ENCODE data around the gene MCRS1. TPM values are rescaled to one million over a fixed set of nuclear protein-coding genes. Genes with fewer than 3 reads are reported as not detected.
A peak's percentile ranks its signal among the peaks of the same experiment; 100 is the strongest.

MCRS1 gene
- total RNA-seq, 2 experiments from 2014 or later, result 65.4 to 75.6 TPM

DNA sequence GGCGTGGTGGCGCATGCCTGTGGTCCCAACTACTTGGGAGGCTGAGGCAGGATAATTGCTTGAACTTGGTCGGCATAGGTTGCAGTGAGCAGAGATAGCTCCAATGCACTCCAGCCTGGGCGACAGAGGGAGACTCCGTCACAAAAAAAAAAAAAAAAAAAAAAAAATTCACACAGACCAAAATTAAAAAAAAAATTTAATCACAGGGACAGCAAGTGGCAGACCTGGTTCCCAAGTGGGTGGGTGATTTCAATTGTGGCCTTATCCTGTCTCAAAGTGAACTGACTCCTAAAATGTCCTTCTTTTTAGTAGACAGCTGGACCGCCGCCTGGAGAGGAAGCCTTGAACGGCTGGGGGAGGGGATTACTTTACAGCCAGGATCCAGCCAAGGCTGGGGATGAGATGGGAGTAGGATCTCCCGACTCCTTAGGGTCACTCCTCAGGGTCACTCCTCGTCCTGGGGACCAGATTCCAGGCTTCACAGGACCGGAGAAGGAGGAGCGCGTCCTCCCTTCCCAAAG is 30.7 kb downstream of the MCRS1 start:
- H3K27ac ChIP-seq (ENCODE audit: low read depth, low read length, poor library complexity, severe bottlenecking), result peak overlapping the region; percentile 27
- H3K79me2 ChIP-seq (ENCODE audit: insufficient read depth, low read depth, low read length), result no peaks in the 10 kb centered on the region
- peaks cover 35% of the 10 kb centered on the region for H3K4me1 ChIP-seq (ENCODE audit: insufficient read depth, low read length, poor library complexity, severe bottlenecking)
- peak overlapping the region; percentile 64 for H3K4me3 ChIP-seq (ENCODE audit: low read depth, low read length, poor library complexity, severe bottlenecking)
- no TSS peak for BruUV-seq (replicated peaks)
- CTCF ChIA-PET (ENCODE audit: unreplicated experiment), result no interaction called here
- no peaks in the 10 kb centered on the region for H3K9me3 ChIP-seq (ENCODE audit: low read length)
- H3K9me2 ChIP-seq (ENCODE audit: insufficient read depth, low read length), result no peaks in the 10 kb centered on the region
- peak overlapping the region; percentile 73 for H2AFZ ChIP-seq (ENCODE audit: low read length)
- DNase-seq (ENCODE audit: low spot score), result no peak
- no peaks in the 10 kb centered on the region for H4K20me1 ChIP-seq (ENCODE audit: insufficient read depth, low read length)
- H3K36me3 ChIP-seq (ENCODE audit: insufficient read depth, low read length), result no peaks in the 10 kb centered on the region
- POLR2A ChIA-PET, result interaction anchor here (0.7 kb wide), 2 partner anchors 54 to 204 kb away, joined by 4 to 9 read pairs; partner anchors contain the start of gene TMBIM6
- intact Hi-C loops (cut with micrococcal nuclease; ENCODE audit: unreplicated experiment), result no loop called here
- peak overlapping the region; percentile 86 for H3K4me2 ChIP-seq (ENCODE audit: low read length)
- TF ChIP-seq, protein P1, sequence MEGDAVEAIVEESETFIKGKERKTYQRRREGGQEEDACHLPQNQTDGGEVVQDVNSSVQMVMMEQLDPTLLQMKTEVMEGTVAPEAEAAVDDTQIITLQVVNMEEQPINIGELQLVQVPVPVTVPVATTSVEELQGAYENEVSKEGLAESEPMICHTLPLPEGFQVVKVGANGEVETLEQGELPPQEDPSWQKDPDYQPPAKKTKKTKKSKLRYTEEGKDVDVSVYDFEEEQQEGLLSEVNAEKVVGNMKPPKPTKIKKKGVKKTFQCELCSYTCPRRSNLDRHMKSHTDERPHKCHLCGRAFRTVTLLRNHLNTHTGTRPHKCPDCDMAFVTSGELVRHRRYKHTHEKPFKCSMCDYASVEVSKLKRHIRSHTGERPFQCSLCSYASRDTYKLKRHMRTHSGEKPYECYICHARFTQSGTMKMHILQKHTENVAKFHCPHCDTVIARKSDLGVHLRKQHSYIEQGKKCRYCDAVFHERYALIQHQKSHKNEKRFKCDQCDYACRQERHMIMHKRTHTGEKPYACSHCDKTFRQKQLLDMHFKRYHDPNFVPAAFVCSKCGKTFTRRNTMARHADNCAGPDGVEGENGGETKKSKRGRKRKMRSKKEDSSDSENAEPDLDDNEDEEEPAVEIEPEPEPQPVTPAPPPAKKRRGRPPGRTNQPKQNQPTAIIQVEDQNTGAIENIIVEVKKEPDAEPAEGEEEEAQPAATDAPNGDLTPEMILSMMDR (conservative IDR thresholded peaks at IDR 0.05; ENCODE audit: low read length), result no peak
- no peak for TF ChIP-seq EZH2phosphoT487 (IDR thresholded peaks at IDR 0.05; ENCODE audit: borderline replicate concordance, low read depth, low read length)

DNA sequence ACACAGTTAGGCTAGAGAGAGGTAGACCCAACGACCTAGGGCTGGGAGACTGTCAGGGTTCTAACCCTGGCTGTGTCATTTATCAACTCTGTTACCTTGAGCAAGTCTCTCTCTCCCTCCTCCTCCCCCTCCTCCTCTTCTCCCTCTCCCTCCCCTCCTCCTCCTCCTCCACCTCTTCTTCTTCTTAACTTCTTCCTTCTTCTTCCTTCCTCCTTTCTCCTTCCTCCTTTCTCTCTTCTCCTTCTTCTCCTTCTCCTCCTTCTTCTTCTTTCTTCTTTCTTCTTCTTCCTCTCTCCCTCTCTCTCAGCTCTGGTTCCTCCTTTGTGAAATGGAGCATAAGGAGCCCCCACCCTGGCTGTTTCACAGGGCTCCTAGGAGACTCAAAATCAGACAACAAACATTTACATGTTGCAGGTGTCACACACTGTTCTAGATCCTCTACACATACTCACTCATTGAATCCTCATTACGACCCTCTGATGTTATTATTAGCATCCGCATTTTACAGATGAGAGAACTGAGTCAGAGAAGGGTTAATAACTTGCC is 31.3 kb downstream of the MCRS1 start:
- Histone ChIP-seq H3K9me3 (ENCODE audit: low read length) (no peaks in the 10 kb centered on the region), H3K4me3 (ENCODE audit: low read depth, low read length, poor library complexity, severe bottlenecking) (no peak overlapping the region), H3K27ac (ENCODE audit: low read depth, low read length, poor library complexity, severe bottlenecking) (peak overlapping the region; percentile 27), H2AFZ (ENCODE audit: low read length) (no peak overlapping the region), H4K20me1 (ENCODE audit: insufficient read depth, low read length) (no peaks in the 10 kb centered on the region), H3K9me2 (ENCODE audit: insufficient read depth, low read length) (no peaks in the 10 kb centered on the region), H3K79me2 (ENCODE audit: insufficient read depth, low read depth, low read length) (no peaks in the 10 kb centered on the region), H3K36me3 (ENCODE audit: insufficient read depth, low read length) (no peaks in the 10 kb centered on the region), H3K4me1 (ENCODE audit: insufficient read depth, low read length, poor library complexity, severe bottlenecking) (peaks cover 35% of the 10 kb centered on the region), H3K4me2 (ENCODE audit: low read length) (peak overlapping the region; percentile 86)
- intact Hi-C loops (cut with micrococcal nuclease; ENCODE audit: unreplicated experiment), result no loop called here
- no TSS peak for BruUV-seq (replicated peaks)
- ChIA-PET CTCF (ENCODE audit: unreplicated experiment) (no interaction called here), POLR2A (interaction anchor here (0.5 to 1.2 kb wide), 3 partner anchors 12 to 470 kb away, joined by 3 to 4 read pairs (median 3); no protein-coding TSS in a partner anchor)
- DNase-seq (ENCODE audit: low spot score), result peak; percentile 65
- TF ChIP-seq, protein P1 (conservative IDR thresholded peaks at IDR 0.05; ENCODE audit: low read length), result no peak
- TF ChIP-seq EZH2phosphoT487 (IDR thresholded peaks at IDR 0.05; ENCODE audit: borderline replicate concordance, low read depth, low read length), result no peak

DNA sequence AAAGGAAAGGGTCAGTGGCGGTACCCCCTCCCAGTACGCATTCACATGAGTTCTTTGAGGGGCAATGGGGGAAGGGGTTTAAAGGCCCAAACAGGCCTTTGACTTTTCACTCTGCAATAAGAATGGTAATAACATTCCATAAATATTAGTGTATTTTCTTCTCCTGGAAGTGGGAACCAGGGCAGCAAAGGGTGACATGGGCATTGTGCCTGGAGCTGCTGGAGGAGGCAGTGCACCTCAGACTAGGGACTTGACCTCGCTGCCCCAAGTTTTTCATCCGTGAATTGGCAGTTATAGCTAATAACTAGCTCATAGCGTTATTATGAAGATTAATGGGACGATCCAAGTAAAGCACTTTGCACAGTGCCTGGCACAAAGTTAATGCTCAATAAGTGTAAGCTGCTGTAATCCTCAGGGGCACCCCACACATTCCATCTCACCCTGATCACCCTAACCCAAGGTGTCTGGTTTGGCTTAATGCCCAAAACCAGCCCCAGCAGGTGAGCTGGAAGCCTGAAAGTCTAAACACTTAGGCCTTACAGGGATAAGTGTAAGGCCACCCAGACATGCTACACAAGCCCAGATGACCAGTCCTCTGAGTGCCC is 31.9 kb downstream of the MCRS1 start:
- Histone ChIP-seq H3K4me3 (ENCODE audit: low read depth, low read length, poor library complexity, severe bottlenecking) (no peak overlapping the region), H4K20me1 (ENCODE audit: insufficient read depth, low read length) (no peaks in the 10 kb centered on the region), H3K9me2 (ENCODE audit: insufficient read depth, low read length) (no peaks in the 10 kb centered on the region), H3K27ac (ENCODE audit: low read depth, low read length, poor library complexity, severe bottlenecking) (peak overlapping the region; percentile 27), H3K36me3 (ENCODE audit: insufficient read depth, low read length) (no peaks in the 10 kb centered on the region), H3K4me2 (ENCODE audit: low read length) (peak overlapping the region; percentile 86), H2AFZ (ENCODE audit: low read length) (no peak overlapping the region), H3K79me2 (ENCODE audit: insufficient read depth, low read depth, low read length) (no peaks in the 10 kb centered on the region), H3K4me1 (ENCODE audit: insufficient read depth, low read length, poor library complexity, severe bottlenecking) (peaks cover 35% of the 10 kb centered on the region), H3K9me3 (ENCODE audit: low read length) (no peaks in the 10 kb centered on the region)
- TF ChIP-seq, protein P1 (conservative IDR thresholded peaks at IDR 0.05; ENCODE audit: low read length), result no peak
- no peak for TF ChIP-seq EZH2phosphoT487 (IDR thresholded peaks at IDR 0.05; ENCODE audit: borderline replicate concordance, low read depth, low read length)
- POLR2A ChIA-PET, result interaction anchor here (0.5 to 1.2 kb wide), 3 partner anchors 11 to 471 kb away, joined by 3 to 4 read pairs (median 3); no protein-coding TSS in a partner anchor
- CTCF ChIA-PET (ENCODE audit: unreplicated experiment), result interaction anchor here (0.6 kb wide), 1 partner anchor 348 kb away, joined by 3 read pairs; no protein-coding TSS in a partner anchor
- intact Hi-C loops (cut with micrococcal nuclease; ENCODE audit: unreplicated experiment), result no loop called here
- DNase-seq (ENCODE audit: low spot score), result no peak
- BruUV-seq (replicated peaks), result no TSS peak

Measured in OCI-LY7 (cell line).